Ectodermal cell (in vitro differentiated cells): ENCODE results near the gene PIH1D1. TPM values are rescaled to one million over a fixed set of nuclear protein-coding genes. Genes with fewer than 3 reads are reported as not detected.

Experiments used
- H3K27ac ChIP-seq: 2 replicates; pipeline ENCODE4 v1.7.0; 2013; ENCODE audit warnings: mild to moderate bottlenecking, low read depth, low read length; ENCODE audit not compliant: insufficient read depth, poor library complexity, severe bottlenecking
- H3K27me3 ChIP-seq: 2 replicates; pipeline ENCODE4 v1.7.0; 2013; ENCODE audit warnings: mild to moderate bottlenecking, low read length; ENCODE audit not compliant: insufficient read depth, control insufficient read depth, poor library complexity, severe bottlenecking
- H3K36me3 ChIP-seq: one replicate; pipeline ENCODE4 v1.7.0; 2013; ENCODE audit warnings: low read length; ENCODE audit not compliant: control insufficient read depth, insufficient read depth
- H3K4me1 ChIP-seq: one replicate; pipeline ENCODE4 v1.7.0; 2013; ENCODE audit warnings: low read length; ENCODE audit not compliant: control insufficient read depth, insufficient read depth
- H3K4me3 ChIP-seq: 2 replicates; pipeline ENCODE4 v1.7.0; 2013; ENCODE audit warnings: low read depth, low read length, control low read depth; ENCODE audit not compliant: insufficient read depth
- H3K9me3 ChIP-seq: 2 replicates; pipeline ENCODE4 v1.7.0; 2013; ENCODE audit warnings: mild to moderate bottlenecking, low read length, moderate library complexity; ENCODE audit not compliant: control insufficient read depth
- WGBS, 2 experiments: methylation state at CpG; one replicate each; pipeline ENCODE4 v1.1.7; 2013; ENCODE audit warnings: missing lambda C conversion rate in 2 of 2; 5-methylcytosine and 5-hydroxymethylcytosine counted together
- polyA plus RNA-seq, 4 experiments: library from polyadenylated mRNA; stranded (reverse); fragments of 50-300 nt; gene quantifications; one replicate each; pipeline ENCODE4 v1.2.3, GENCODE V29; 2013

PIH1D1 gene
- 137 TPM for polyA plus RNA-seq (2013, experiment 1 of 4)
- 145 TPM for polyA plus RNA-seq (2013, experiment 2 of 4)
- 99.8 TPM for polyA plus RNA-seq (2013, experiment 3 of 4)
- polyA plus RNA-seq (2013, experiment 4 of 4), result 97.5 TPM

- Histone ChIP-seq H3K4me3 (peak within 1 kb of the TSS; percentile 96), H3K36me3 (peaks cover 19% of the 10 kb centered on the region), H3K4me1 (peaks cover 6% of the 10 kb centered on the region), H3K27me3 (no peaks in the 10 kb centered on the region), H3K9me3 (no peaks in the 10 kb centered on the region), H3K27ac (peak within 1 kb of the TSS; percentile 93)
- WGBS, 2 experiments, result 0 to 1% methylated on average over 42 of the region's 42 CpGs
Measured at GRCh38 chr19:49451430-49452181, at the start of gene PIH1D1. PIH1D1 (minus strand) TSS chr19:49451814; CDS start chr19:49451574, 240 bp downstream.

GRCh38 chr19:49499030-49499670, 47.5 kb upstream of the PIH1D1 start:
- H3K27ac ChIP-seq, result peak overlapping the region; percentile 2
- H3K9me3 ChIP-seq, result no peaks in the 10 kb centered on the region
- no peak overlapping the region for H3K4me3 ChIP-seq
- no peaks in the 10 kb centered on the region for H3K27me3 ChIP-seq
- peaks cover 15% of the 10 kb centered on the region for H3K4me1 ChIP-seq
- WGBS, 2 experiments, result 94 to 95% methylated on average over 19 of the region's 19 CpGs
- H3K36me3 ChIP-seq, result peaks cover 26% of the 10 kb centered on the region

GRCh38 chr19:49498475-49498874, 46.9 kb upstream of the PIH1D1 start:
- no peaks in the 10 kb centered on the region for H3K9me3 ChIP-seq
- 93 to 99% methylated on average over 7 of the region's 7 CpGs for WGBS, 2 experiments
- no peaks in the 10 kb centered on the region for H3K27me3 ChIP-seq
- H3K27ac ChIP-seq, result no peak overlapping the region
- peaks cover 26% of the 10 kb centered on the region for H3K36me3 ChIP-seq
- peaks cover 14% of the 10 kb centered on the region for H3K4me1 ChIP-seq
- H3K4me3 ChIP-seq, result no peak overlapping the region

DNA sequence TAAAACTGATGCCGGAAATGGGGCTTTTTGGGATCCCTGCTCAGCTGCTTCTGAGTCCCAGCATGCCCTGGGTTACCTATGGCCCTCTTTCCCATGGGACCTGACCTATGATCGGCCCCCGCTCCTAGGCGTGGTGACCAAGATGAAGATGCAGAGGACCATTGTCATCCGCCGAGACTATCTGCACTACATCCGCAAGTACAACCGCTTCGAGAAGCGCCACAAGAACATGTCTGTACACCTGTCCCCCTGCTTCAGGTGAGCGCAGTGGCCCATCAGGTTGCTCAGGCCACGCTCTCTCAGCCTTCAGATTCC, 46.1 kb upstream of the PIH1D1 start:
- H3K27me3 ChIP-seq, result no peaks in the 10 kb centered on the region
- H3K4me1 ChIP-seq, result peaks cover 9% of the 10 kb centered on the region
- peak overlapping the region; percentile 87 for H3K4me3 ChIP-seq
- no peak overlapping the region for H3K27ac ChIP-seq
- no peaks in the 10 kb centered on the region for H3K9me3 ChIP-seq
- H3K36me3 ChIP-seq, result peaks cover 26% of the 10 kb centered on the region
- WGBS, 2 experiments, result 96 to 97% methylated on average over 12 of the region's 12 CpGs

GRCh38 chr19:49497047-49497788, 45.6 kb upstream of the PIH1D1 start:
- H3K9me3 ChIP-seq, result no peaks in the 10 kb centered on the region
- H3K4me3 ChIP-seq, result peak overlapping the region; percentile 87
- peaks cover 26% of the 10 kb centered on the region for H3K36me3 ChIP-seq
- no peak overlapping the region for H3K27ac ChIP-seq
- H3K4me1 ChIP-seq, result peaks cover 9% of the 10 kb centered on the region
- H3K27me3 ChIP-seq, result no peaks in the 10 kb centered on the region
- WGBS, 2 experiments, result 48 to 50% methylated on average over 22 of the region's 22 CpGs

- peaks cover 33% of the 10 kb centered on the region for H3K36me3 ChIP-seq
- H3K27me3 ChIP-seq, result no peaks in the 10 kb centered on the region
- H3K4me1 ChIP-seq, result peaks cover 9% of the 10 kb centered on the region
- H3K4me3 ChIP-seq, result peak overlapping the region; percentile 87
- H3K9me3 ChIP-seq, result no peaks in the 10 kb centered on the region
- WGBS, 2 experiments, result 0 to 1% methylated on average over 11 of the region's 11 CpGs
- peak overlapping the region; percentile 61 for H3K27ac ChIP-seq
Measured at GRCh38 chr19:49496574-49497008, 45.0 kb upstream of the PIH1D1 start.

GRCh38 chr19:49492573-49493405, 41.2 kb upstream of the PIH1D1 start:
- Histone ChIP-seq H3K4me1 (peaks cover 14% of the 10 kb centered on the region), H3K27ac (no peak overlapping the region), H3K9me3 (no peaks in the 10 kb centered on the region), H3K4me3 (no peak overlapping the region), H3K27me3 (no peaks in the 10 kb centered on the region), H3K36me3 (peaks cover 34% of the 10 kb centered on the region)
- 92 to 93% methylated on average over 11 to 12 of the region's 12 CpGs for WGBS, 2 experiments

DNA sequence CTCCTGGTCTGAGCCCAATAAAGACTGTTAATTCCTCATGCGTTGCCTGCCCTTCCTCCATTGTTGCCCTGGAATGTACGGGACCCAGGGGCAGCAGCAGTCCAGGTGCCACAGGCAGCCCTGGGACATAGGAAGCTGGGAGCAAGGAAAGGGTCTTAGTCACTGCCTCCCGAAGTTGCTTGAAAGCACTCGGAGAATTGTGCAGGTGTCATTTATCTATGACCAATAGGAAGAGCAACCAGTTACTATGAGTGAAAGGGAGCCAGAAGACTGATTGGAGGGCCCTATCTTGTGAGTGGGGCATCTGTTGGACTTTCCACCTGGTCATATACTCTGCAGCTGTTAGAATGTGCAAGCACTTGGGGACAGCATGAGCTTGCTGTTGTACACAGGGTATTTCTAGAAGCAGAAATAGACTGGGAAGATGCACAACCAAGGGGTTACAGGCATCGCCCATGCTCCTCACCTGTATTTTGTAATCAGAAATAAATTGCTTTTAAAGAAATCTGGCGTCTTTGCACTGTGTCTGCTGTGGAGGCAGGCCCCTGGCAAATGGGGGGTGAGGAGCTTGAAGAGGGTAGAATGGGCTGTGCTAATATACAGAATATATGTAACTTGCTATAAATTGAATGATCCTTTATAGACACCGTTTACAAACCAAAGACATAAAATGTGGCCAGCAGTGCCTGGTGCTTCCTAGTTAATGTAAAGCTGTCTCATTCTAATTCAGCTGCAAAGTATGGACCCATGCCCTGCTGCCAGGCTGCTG, 40.4 kb upstream of the PIH1D1 start:
- no peaks in the 10 kb centered on the region for H3K9me3 ChIP-seq
- no peak overlapping the region for H3K4me3 ChIP-seq
- no peak overlapping the region for H3K27ac ChIP-seq
- 93 to 94% methylated on average over 7 of the region's 7 CpGs for WGBS, 2 experiments
- H3K36me3 ChIP-seq, result peaks cover 29% of the 10 kb centered on the region
- H3K4me1 ChIP-seq, result peaks cover 9% of the 10 kb centered on the region
- no peaks in the 10 kb centered on the region for H3K27me3 ChIP-seq
